OCI-LY3 (cell line): ENCODE measurements around the gene CYP20A1.
A peak's percentile ranks its signal among the peaks of the same experiment; 100 is the strongest.

Source experiments
- H2AFZ ChIP-seq: fragments of 200-600, 300-600 bp; shearing (Covaris generic); 2 replicates; pipeline ENCODE4 v1.6.0; 2014; ENCODE audit warnings: antibody characterized with exemption, low read depth, low read length
- H3K27ac ChIP-seq: fragments of 200-600, 300-600 bp; sonication (generic); 2 replicates; pipeline ENCODE4 v1.5.1; 2014; ENCODE audit warnings: mild to moderate bottlenecking, low read length, moderate library complexity, mixed read lengths
- H3K27me3 ChIP-seq: fragments of 200-600, 300-600 bp; sonication (generic); 2 replicates; pipeline ENCODE4 v1.6.1; 2014; ENCODE audit warnings: low read depth, low read length, mixed read lengths
- H3K36me3 ChIP-seq: fragments of 200-600, 300-600 bp; sonication (generic); replicated peaks from 2 replicates; pipeline ENCODE3; 2014; ENCODE audit warnings: low read depth, low read length, mixed read lengths
- H3K4me1 ChIP-seq: fragments of 300-600, 200-600 bp; sonication (generic); 2 replicates; pipeline ENCODE4 v1.6.1; 2014; ENCODE audit warnings: low read length, mixed read lengths
- H3K4me2 ChIP-seq: fragments of 200-600, 300-600 bp; sonication (generic); 2 replicates; pipeline ENCODE4 v1.6.1; 2014; ENCODE audit warnings: low read length, mixed read lengths
- H3K4me3 ChIP-seq: fragments of 300-600, 200-600 bp; sonication (generic); 2 replicates; pipeline ENCODE4 v1.5.1; 2014; ENCODE audit warnings: antibody characterized with exemption, mild to moderate bottlenecking, low read length, moderate library complexity
- H3K79me2 ChIP-seq: fragments of 300-600, 200-600 bp; shearing (Covaris generic); 2 replicates; pipeline ENCODE4 v1.6.1; 2014; ENCODE audit warnings: mild to moderate bottlenecking, low read length, mixed read lengths
- H3K9ac ChIP-seq: fragments of 300-600, 200-600 bp; shearing (Covaris generic); 2 replicates; pipeline ENCODE4 v1.6.0; 2014; ENCODE audit warnings: mild to moderate bottlenecking, low read length, moderate library complexity
- H3K9me3 ChIP-seq: fragments of 200-600, 300-600 bp; shearing (Covaris generic); 2 replicates; pipeline ENCODE4 v1.6.1; 2014; ENCODE audit warnings: low read length, mixed read lengths; ENCODE audit not compliant: insufficient read depth
- H4K20me1 ChIP-seq: fragments of 200-600, 300-600 bp; sonication (generic); 2 replicates; pipeline ENCODE4 v1.6.1; 2016; ENCODE audit warnings: low read length, mixed read lengths; ENCODE audit not compliant: insufficient read depth
- CTCF ChIP-seq: fragments of 200-600, 300-600 bp; sonication (generic); IDR thresholded peaks from 2 replicates; pipeline ENCODE4 v1.5.1; 2014; ENCODE audit warnings: antibody characterized with exemption, low read length, low read depth
- EZH2phosphoT487 ChIP-seq: fragments of 200-600 bp; shearing (Covaris generic); IDR thresholded peaks from 2 replicates; pipeline ENCODE4 v1.6.1; 2018; ENCODE audit warnings: antibody characterized with exemption, mixed run types, low read depth

Gene CYP20A1

DNA sequence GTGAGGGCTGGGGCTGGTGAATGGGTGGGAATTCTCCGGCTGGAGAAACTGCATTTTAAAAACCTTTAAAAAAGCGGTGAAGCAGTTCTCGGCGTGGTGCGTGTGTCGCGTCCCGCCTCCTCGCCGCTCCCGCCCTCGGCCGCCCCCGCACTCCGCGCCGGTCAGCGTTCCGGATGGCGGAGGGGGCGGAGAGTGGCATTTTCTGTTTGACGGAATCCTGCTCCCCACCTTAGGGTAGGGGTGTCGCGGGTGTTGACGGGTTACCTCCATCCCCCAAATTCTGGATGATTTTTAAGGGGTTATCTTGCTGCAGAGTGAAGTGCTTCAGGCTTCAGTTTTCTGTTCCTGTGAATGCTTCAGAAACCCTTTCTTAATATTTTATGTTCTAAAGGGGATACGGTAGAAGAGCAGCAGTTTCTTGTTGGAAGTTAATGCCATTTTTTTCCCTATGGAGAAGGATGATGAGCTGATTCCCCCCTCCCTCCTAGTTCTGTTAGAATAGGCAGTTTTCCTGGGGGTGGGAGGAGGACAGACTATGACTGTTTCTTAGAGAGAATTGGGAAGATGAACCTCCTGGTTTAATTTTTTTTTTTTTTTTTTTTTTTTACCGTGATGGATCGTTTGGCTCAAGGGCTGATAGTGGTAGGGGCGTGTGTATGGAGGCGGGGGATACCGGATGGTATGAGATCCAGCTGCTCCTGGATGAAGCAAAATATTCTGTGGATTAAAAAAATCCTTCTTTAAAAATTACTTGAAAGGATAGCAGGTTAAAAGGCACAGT, 90.1 kb downstream of the CYP20A1 start:
- H3K4me1 ChIP-seq: peaks cover 10% of the 10 kb centered on the region
- H3K79me2 ChIP-seq: peaks cover 18% of the 10 kb centered on the region; the same call in 1 of the 2 replicates
- peak overlapping the region; percentile 63 for H3K9ac ChIP-seq
- TF ChIP-seq EZH2phosphoT487 (no peak), CTCF (no peak)
- peak overlapping the region; percentile 79 for H2AFZ ChIP-seq
- H3K4me3 ChIP-seq: peak overlapping the region; percentile 86
- H3K36me3 ChIP-seq: no peaks in the 10 kb centered on the region
- H4K20me1 ChIP-seq: no peaks in the 10 kb centered on the region
- peak overlapping the region; percentile 84 for H3K4me2 ChIP-seq
- H3K27ac ChIP-seq: 0 out of 2 replicates have a peak overlapping the region, but pooled peaks have one; percentile 2
- H3K9me3 ChIP-seq: no peaks in the 10 kb centered on the region
- no peaks in the 10 kb centered on the region for H3K27me3 ChIP-seq

GRCh38 chr2:203330434-203330833, 91.6 kb downstream of the CYP20A1 start:
- H3K9ac ChIP-seq: no peak overlapping the region
- H3K27me3 ChIP-seq: no peaks in the 10 kb centered on the region
- peaks cover 10% of the 10 kb centered on the region for H3K4me1 ChIP-seq
- H3K79me2 ChIP-seq: peaks cover 18% of the 10 kb centered on the region; the same call in 1 of the 2 replicates
- H3K36me3 ChIP-seq: no peaks in the 10 kb centered on the region
- no peaks in the 10 kb centered on the region for H3K9me3 ChIP-seq
- H3K4me3 ChIP-seq: no peak overlapping the region
- H2AFZ ChIP-seq: no peak overlapping the region
- TF ChIP-seq CTCF (no peak), EZH2phosphoT487 (no peak)
- no peaks in the 10 kb centered on the region for H4K20me1 ChIP-seq
- H3K27ac ChIP-seq: no peak overlapping the region
- no peak overlapping the region for H3K4me2 ChIP-seq

DNA sequence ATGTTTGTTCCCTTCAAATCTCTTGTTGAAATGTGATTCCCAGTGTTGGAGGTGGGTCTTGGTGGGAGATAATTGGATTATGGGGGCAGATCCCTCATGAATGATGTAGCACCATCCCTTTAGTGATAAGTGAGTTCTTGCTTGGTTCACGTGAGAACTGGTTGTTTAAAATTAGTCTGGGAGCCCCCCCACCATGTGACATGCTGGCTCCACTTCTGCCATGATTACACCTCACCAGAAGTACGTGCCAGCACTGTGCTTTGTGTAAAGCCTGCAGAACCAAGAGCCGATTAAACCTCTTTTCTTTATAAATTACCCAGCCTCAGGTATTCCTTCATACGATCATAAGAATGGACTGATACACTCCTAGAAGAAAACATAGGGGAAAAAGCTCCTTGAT, 99.5 kb downstream of the CYP20A1 start:
- Histone ChIP-seq H3K27me3 (no peaks in the 10 kb centered on the region), H3K36me3 (no peaks in the 10 kb centered on the region), H3K4me3 (no peak overlapping the region), H3K9me3 (no peaks in the 10 kb centered on the region), H3K9ac (no peak overlapping the region), H3K4me2 (no peak overlapping the region), H3K79me2 (no peaks in the 10 kb centered on the region; the same call in 1 of the 2 replicates), H2AFZ (no peak overlapping the region), H3K27ac (no peak overlapping the region), H4K20me1 (no peaks in the 10 kb centered on the region), H3K4me1 (no peaks in the 10 kb centered on the region)
- TF ChIP-seq CTCF (no peak), EZH2phosphoT487 (no peak)

GRCh38 chr2:203340791-203341487, 102.1 kb downstream of the CYP20A1 start:
- H3K4me3 ChIP-seq: no peak overlapping the region
- no peak overlapping the region for H3K4me2 ChIP-seq
- no peak for TF ChIP-seq EZH2phosphoT487
- TF ChIP-seq CTCF: no peak
- H3K4me1 ChIP-seq: no peaks in the 10 kb centered on the region
- no peak overlapping the region for H2AFZ ChIP-seq
- no peaks in the 10 kb centered on the region for H3K36me3 ChIP-seq
- H3K9ac ChIP-seq: no peak overlapping the region
- no peaks in the 10 kb centered on the region; the same call in 1 of the 2 replicates for H3K79me2 ChIP-seq
- no peak overlapping the region for H3K27ac ChIP-seq
- no peaks in the 10 kb centered on the region for H3K27me3 ChIP-seq
- no peaks in the 10 kb centered on the region for H3K9me3 ChIP-seq
- no peaks in the 10 kb centered on the region for H4K20me1 ChIP-seq
